Activated CD4-positive, alpha-beta T cell treated with anti-CD3 and anti-CD28 coated beads, Interleukin-2, Interleukin-4, amounts not matched to agents 100 ng/mL and 50 ng/mL, durations not matched to agents 16 hours and 8 hours (primary cell): Measurements from ENCODE around the gene RAB4B.
"Not testable (repeated sequence)": the region's sequence is repeated elsewhere in the genome, so short reads cannot be mapped to it uniquely, and the experiment has no call there.

Experiments used
- DNase-seq: peaks from one replicate; pipeline ENCODE4 v3.0.0-alpha.2; 2020; ENCODE audit warnings: low spot score

Gene RAB4B

GRCh38 chr19:40780582-40780981 is 2.5 kb downstream of the RAB4B start:
- DNase-seq: no peak

GRCh38 chr19:40781140-40781539 is 3.1 kb downstream of the RAB4B start:
- no peak for DNase-seq

GRCh38 chr19:40783711-40784110 is 5.7 kb downstream of the RAB4B start:
- no peak for DNase-seq

GRCh38 chr19:40784146-40784545 is 6.1 kb downstream of the RAB4B start:
- DNase-seq: not testable (repeated sequence)

GRCh38 chr19:40785526-40785925 is 7.5 kb downstream of the RAB4B start:
- DNase-seq: no peak

- DNase-seq: no peak
These were observed 8.3 kb downstream of the RAB4B start for GRCh38 chr19:40786060-40787037.

GRCh38 chr19:40791349-40791748 is 13.3 kb downstream of the RAB4B start:
- no peak for DNase-seq

GRCh38 chr19:40791996-40792395 is 13.9 kb downstream of the RAB4B start:
- no peak for DNase-seq

GRCh38 chr19:40797166-40797962 is 19.3 kb downstream of the RAB4B start:
- DNase-seq: no peak

GRCh38 chr19:40797963-40798682 is 20.1 kb downstream of the RAB4B start:
- peak; percentile 60 for DNase-seq

- peak; percentile 100 for DNase-seq
These were observed 20.9 kb downstream of the RAB4B start, which contains the start of gene EGLN2 for GRCh38 chr19:40798683-40799557. Gene EGLN2, plus strand, starts transcription at chr19:40799191. Its CDS starts 1,382 bp downstream, at chr19:40800573.

- no peak for DNase-seq
These were observed 21.7 kb downstream of the RAB4B start for GRCh38 chr19:40799558-40800338.

- DNase-seq: no peak
These were observed 22.4 kb downstream of the RAB4B start for GRCh38 chr19:40800339-40800996.

GRCh38 chr19:40800997-40801377 is 22.9 kb downstream of the RAB4B start:
- DNase-seq: no peak

GRCh38 chr19:40801426-40802299 is 23.6 kb downstream of the RAB4B start:
- DNase-seq: no peak

- DNase-seq: no peak
These were observed 24.5 kb downstream of the RAB4B start for GRCh38 chr19:40802300-40803169.

- DNase-seq: no peak
These were observed 25.3 kb downstream of the RAB4B start for GRCh38 chr19:40803170-40803856.
